ENCODE results near the gene DNMT3A.

DNA sequence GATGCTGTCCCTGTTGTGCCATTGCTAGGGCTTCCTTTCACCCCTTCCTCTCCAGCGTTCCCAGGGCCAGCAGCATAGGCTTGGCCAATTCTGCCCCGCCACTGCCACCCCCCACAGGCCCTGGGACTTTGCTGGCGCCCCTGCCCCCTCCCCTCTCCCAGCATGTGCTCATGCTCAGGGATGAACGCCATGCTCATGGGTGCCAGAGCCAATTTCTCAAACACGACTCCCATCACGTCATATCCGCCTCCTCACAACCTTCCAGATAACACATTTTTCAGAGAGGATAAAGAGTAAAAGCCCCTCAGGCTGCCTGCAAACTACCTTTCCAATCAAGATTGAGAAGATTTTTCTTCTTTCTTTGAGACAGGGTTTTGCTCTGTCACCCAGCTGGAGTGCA lies 48.6 kb downstream of the DNMT3A start:
- no peak for TF ChIP-seq POLR2A (IDR thresholded peaks at IDR 0.05)
- TF ChIP-seq CTCF (IDR thresholded peaks at IDR 0.05), result no peak
